NCI-H526 (cell line): Measurements from ENCODE around the gene METTL27.
"Not testable (repeated sequence)": the region's sequence is repeated elsewhere in the genome, so short reads cannot be mapped to it uniquely, and the experiment has no call there.

Source experiments
- DNase-seq, 2 experiments: peaks; one replicate each; lab custom pipeline; 2025; lab: John Stamatoyannopoulos, UW

METTL27 gene

GRCh38 chr7:73820013-73820412, 22.3 kb downstream of the METTL27 start:
- DNase-seq = no peak

GRCh38 chr7:73817121-73817520, 25.2 kb downstream of the METTL27 start:
- DNase-seq = no peak

- DNase-seq = no peak
Measured at GRCh38 chr7:73815436-73815835, 26.9 kb downstream of the METTL27 start.

- DNase-seq = no peak
Measured at GRCh38 chr7:73812996-73813395, 29.3 kb downstream of the METTL27 start.

GRCh38 chr7:73811760-73812168, 30.6 kb downstream of the METTL27 start:
- peak; percentile 21 to 85 for DNase-seq

GRCh38 chr7:73810998-73811360, 31.3 kb downstream of the METTL27 start:
- no peak for DNase-seq

GRCh38 chr7:73809467-73809951, 32.8 kb downstream of the METTL27 start:
- no peak for DNase-seq

- no peak for DNase-seq
Measured at GRCh38 chr7:73802459-73802858, 39.9 kb downstream of the METTL27 start.

- DNase-seq = no peak
Measured at GRCh38 chr7:73801577-73801976, 40.7 kb downstream of the METTL27 start.

- DNase-seq = no peak
Measured at GRCh38 chr7:73799282-73800141, 42.8 kb downstream of the METTL27 start.

GRCh38 chr7:73797176-73797575, 45.1 kb downstream of the METTL27 start:
- not testable (repeated sequence) for DNase-seq

- DNase-seq = not testable (repeated sequence)
Measured at GRCh38 chr7:73796656-73797055, 45.7 kb downstream of the METTL27 start.

- DNase-seq = not testable (repeated sequence)
Measured at GRCh38 chr7:73795188-73795587, 47.1 kb downstream of the METTL27 start.

- DNase-seq = not testable (repeated sequence)
Measured at GRCh38 chr7:73791170-73791690, 51.1 kb downstream of the METTL27 start.

- no peak for DNase-seq
Measured at GRCh38 chr7:73789051-73789450, 53.3 kb downstream of the METTL27 start.

GRCh38 chr7:73787786-73788048, 54.6 kb downstream of the METTL27 start:
- DNase-seq = not testable (repeated sequence)

- DNase-seq = no peak
Measured at GRCh38 chr7:73786588-73786987, 55.7 kb downstream of the METTL27 start.
